GM12892 (cell line): ENCODE measurements around the gene CCNE1.
A peak's percentile ranks its signal among the peaks of the same experiment; 100 is the strongest.

Source experiments
- DNase-seq: peaks from one replicate; pipeline ENCODE4 v3.0.0; 2011; ENCODE audit not compliant: insufficient read length
- FAIRE-seq: peaks from 2 replicates; lab custom pipeline; 2011; peaks lifted over from hg19 to GRCh38; lab: Jason Lieb, UNC
- POLR2A ChIP-seq: IDR thresholded peaks from 2 replicates; pipeline ENCODE4 v1.6.1; 2011; ENCODE audit warnings: low read depth, low read length, control low read depth
- POLR2AphosphoS5 ChIP-seq: IDR thresholded peaks from 2 replicates; pipeline ENCODE4 v1.6.1; 2011; ENCODE audit warnings: low read depth, low read length, control low read depth
- TAF1 ChIP-seq: IDR thresholded peaks from 2 replicates; pipeline ENCODE4 v1.6.1; 2011; ENCODE audit warnings: low read depth, mild to moderate bottlenecking, control low read depth, low read length, borderline replicate concordance

CCNE1 gene

DNA sequence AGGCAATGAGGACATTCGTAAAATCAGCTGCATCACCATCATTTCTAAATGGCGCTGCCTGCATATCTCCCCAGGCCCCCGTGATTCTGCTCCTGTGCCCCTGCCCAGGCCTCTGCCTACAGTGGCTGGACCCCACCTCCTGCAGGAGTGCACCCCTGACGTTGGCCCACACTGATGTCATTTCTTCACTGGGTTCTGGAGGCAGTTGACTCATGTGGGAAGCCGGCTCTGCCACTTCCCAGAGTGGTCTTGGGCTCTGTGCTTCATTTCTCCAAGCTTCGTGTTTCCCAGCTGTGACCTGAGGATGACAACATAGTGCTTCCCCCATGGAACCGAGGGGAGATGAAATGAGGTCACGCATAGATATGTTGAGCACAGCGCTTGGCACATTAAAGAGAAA lies 19.9 kb downstream of the CCNE1 start:
- no peak for TF ChIP-seq POLR2A
- no peak for TF ChIP-seq POLR2AphosphoS5
- no peak for TF ChIP-seq TAF1
- DNase-seq (no peak), FAIRE-seq (no peak)

DNA sequence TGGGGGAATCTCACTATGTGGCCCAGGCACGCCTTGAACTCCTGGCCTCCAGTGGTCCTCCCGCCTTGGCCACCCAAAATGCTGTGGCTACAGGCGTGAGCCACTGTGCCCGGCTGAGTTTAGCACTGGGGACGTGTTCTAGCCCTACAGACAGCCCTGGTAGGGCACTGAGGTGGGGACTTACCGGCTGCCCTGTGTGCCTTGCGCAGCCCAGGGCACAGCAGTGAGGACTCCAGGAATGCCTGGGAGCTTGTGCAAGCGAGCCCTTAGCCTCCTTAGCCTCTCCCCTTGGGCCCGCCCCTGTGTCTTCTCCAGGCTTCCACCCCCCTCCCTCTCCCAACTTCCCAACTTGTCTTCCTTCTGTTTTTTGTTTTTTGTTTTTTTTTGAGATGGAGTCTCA lies 21.0 kb downstream of the CCNE1 start:
- no peak for DNase-seq
- FAIRE-seq: no peak
- TF ChIP-seq TAF1: no peak
- no peak for TF ChIP-seq POLR2A
- no peak for TF ChIP-seq POLR2AphosphoS5

DNA sequence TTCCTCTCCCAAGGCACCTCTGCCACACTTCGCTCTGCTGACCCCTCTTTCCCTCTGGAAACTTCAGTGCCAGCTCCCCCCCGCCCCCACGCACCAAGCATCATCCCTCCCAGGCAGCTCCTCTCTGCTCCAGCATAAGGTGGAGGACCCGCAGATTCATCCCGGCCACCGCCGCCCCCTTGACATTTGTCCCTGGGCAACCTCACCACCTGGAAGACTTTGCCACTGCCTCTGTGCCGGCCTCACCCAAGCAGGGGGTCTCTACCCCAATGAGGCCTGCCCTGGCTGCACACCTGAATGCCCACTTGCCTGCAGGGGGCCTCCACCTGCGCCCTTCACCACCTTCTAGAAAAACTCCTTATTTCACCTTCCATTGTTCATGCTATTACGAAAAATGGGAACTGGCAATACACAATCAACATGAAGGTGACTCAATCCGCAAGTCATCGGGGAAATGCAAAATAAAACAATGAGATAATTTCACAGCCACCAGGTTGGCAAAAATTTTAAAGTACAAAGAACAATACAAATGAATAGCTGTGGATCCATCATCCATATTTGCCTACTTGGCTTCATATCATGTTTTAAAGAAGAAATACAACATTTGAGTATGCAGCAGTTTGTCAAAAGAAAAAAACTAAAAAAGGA lies 21.9 kb downstream of the CCNE1 start:
- TF ChIP-seq POLR2AphosphoS5 (no peak), POLR2A (no peak), TAF1 (no peak)
- no peak for DNase-seq
- FAIRE-seq: peak; percentile 57

DNA sequence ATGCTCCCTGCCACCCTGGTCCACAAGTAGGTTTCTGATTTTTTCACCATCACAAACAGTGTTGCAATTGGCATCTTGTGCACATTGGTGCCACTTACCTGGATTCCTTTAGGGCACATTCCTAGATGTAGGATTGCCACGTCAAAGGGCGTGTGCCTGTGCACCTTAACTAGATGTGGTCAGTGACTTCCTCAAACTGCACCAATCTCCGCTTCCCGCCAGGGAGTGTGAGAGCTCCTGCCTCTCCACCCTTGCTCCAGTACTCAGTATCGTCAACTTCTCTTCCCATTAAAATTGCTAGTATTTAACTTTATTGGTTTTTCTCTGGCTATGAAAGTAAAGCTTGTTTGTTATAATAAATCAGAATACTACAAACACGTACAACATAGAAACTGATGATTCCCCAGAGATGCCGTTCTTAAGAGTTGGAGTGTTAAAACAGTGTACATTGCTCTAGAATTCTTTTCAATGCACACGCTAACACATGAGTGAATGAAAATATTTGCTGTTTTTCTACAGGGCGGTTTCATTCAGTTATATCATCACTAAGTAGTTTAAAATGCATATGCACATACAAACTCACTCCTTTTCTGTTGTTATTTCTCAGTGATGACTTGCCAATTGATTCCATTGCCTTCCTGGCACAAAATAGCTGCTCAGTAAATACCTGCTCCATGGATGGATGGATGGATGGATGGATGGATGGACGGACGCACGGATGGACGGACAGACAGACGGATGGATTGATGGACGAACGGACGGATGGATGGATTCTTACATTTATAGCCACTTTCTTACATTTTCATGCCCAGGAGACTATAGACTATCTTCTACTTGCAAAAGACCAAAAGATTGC lies 23.4 kb downstream of the CCNE1 start:
- FAIRE-seq (peak; percentile 71), DNase-seq (no peak)
- no peak for TF ChIP-seq TAF1

DNA sequence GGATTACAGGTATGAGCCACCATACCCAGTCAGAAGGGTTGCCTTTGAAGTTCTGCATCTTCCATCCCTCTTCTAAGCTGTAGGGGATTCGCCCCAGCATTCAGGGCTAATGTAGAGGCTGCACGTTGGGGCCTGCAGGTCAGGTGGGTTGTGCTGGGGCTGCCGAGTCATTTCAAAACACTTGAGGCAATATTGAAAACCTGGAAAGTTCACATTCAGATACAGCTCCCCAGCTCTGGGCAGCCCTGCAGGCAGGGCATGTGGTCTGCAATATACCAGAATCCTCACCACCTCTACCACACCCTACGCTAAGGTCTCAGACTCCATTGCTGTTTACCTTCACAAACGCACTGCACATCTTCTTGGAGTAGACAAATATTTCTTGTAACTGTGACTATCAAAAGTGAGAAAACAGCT lies 24.6 kb downstream of the CCNE1 start:
- DNase-seq: peak; percentile 51
- no peak for TF ChIP-seq POLR2AphosphoS5
- TF ChIP-seq POLR2A: no peak; the same call in 1 of the 2 replicates
- no peak for TF ChIP-seq TAF1
- FAIRE-seq: peak; percentile 96

DNA sequence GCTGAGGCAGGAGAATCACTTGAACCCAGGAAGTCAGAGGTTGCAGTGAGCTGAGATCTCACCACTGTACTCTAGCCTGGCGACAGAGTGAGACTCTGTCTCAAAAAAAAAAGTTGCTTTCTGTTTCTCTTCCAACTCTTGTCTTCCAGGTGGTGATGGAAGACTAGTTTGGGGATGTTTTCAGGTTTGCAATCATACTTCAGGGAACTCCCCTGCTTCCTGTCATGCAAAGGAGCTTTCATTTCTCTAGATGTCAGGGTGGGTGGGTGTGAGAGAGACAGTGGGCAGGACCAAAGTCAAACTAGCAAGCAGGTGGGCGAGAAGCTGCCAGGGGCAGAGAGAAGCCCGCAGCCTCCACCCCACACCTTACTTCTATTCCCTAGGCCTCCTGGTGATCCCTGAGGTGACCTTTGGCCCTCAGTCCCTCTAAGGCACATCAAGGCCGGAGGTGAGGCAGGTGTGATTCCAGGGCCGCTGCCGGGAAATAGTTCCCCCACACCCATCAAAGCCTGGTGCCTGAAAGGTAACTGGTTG lies 25.7 kb downstream of the CCNE1 start:
- DNase-seq: peak; percentile 68
- no peak for TF ChIP-seq TAF1
- TF ChIP-seq POLR2AphosphoS5: no peak
- TF ChIP-seq POLR2A: no peak
- peak; percentile 91 for FAIRE-seq

DNA sequence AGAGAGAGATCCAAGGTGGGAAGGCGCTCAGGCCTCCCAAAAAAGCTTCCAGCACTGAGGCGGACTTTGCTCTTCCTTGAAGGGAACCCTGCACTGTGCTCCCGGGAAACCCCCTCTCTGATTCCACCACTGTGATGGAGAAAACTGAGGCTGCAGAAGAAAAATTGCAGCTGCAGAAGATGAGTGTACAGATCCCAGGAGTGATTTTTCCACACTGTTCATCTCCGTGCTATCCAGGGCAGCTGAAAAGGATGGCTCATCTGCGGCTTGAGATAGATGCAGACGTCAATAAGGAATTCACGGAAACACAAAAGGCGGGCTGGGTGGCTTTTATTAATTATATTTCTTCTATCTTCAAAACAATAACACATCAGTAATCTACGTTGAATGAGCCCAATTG lies 26.2 kb downstream of the CCNE1 start:
- FAIRE-seq: peak; percentile 14
- DNase-seq: no peak
- no peak for TF ChIP-seq POLR2A
- no peak for TF ChIP-seq TAF1
- TF ChIP-seq POLR2AphosphoS5: no peak

DNA sequence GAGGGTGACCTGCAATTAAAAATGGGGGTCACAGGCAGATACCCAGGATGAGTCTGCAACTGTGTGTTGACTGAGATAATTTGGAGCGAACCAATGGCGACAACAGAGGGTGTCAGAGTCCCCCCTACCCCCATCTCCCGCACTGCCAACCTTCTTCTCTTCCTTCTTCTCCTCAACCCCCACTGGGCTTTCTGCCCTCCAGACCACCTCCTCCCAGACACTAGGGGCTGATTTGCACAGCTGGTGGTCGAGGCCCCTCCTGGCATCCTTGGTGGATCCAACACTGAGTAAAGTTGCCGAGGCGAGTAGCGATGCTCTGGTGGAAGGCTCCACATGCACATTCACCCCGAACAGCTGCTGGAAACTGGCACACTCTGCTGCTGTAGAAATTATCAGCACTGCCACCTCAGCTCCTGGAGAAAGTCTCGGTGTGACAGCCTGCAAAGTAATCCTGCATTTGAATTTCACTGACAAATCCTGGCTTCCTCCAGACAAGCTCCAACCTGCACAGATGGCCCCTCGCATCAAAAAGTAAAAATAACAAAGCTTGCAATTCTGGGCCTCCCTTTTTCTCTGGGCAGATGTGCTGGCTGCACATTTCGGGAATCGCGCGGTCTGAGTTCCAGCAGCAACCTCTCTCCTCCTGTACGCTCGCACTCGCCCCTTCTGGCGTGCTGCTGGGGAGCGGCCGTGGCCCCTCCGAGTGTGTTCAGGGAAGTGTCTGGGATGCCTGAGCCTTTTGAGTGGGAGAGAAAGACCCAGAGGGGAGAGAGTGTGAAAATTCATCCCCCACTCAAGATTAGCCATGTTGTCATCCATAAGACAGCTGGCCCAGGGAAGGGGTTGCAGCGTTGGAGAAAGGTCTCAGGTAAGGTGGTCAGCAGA lies 28.5 kb downstream of the CCNE1 start:
- DNase-seq (no peak), FAIRE-seq (no peak)
- no peak for TF ChIP-seq POLR2AphosphoS5
- TF ChIP-seq POLR2A: no peak
- TF ChIP-seq TAF1: no peak

DNA sequence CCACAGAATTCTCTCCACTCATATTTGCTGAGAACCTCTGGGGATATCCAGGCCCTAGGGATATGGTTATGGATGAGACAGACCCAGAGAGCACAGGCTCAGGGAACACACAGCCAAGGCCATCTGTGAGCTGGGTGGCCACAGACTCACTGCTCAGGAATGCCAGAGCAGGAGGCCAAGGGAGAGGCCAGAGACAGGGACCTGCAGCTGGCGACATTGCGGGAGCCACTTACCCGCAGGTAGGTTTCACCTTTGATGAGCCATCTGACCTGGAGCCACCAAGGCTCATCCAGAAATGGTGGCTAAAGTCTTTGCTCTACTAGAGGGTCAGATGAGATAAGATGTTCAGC lies 29.4 kb downstream of the CCNE1 start:
- DNase-seq (no peak), FAIRE-seq (no peak)

DNA sequence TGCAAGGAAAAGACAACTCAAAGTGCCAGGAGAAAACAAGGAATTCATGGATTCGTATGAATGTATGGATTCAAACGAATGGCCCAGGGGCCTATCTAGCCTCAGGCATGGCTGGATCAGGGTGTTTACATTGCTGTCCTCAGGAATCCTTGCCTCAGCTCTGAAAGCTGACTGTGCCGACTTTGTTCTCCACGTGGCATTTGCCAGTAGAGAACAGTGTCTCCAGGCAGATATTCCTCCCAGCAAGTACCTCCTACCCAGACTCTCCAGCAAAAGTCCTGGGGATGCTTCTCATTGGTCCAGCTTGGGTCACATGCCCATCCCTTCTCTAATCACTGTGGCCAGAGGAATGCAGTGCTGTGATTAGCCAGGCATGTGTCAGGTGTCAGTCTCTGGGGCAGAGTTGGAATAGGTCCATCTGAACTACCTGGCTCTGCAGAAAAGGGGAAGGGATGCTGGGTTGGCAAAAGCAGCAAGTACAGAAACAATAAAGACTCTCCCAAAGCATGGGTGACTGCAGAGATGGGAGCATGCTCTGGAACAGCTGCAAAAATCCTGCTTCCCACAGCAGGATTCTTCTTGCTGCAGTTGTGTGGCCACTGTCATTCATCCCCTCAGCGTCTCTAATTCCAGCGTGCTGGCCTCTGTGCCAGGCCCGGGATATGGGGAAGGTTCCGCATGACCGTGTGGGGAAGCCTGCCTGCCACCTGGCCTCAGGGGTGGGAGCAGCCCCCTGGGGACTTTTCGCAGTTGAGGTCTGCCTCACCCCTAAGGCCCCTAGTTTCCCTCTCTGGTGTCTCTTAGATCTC lies 30.0 kb downstream of the CCNE1 start:
- TF ChIP-seq POLR2AphosphoS5 (no peak), TAF1 (no peak)
- DNase-seq (no peak), FAIRE-seq (peak; percentile 58)

More for the DNA sequence above, 29.4 kb downstream of the CCNE1 start:
- TF ChIP-seq TAF1: no peak
